Neural cell (in vitro differentiated cells): ENCODE data around the gene PRDM11. TPM values are rescaled to one million over a fixed set of nuclear protein-coding genes. Genes with fewer than 3 reads are reported as not detected.

ENCODE experiments used
- H2AFZ ChIP-seq: fragments of 200-600, 300-800 bp; sonication (generic), shearing (Covaris generic); 2 replicates; pipeline ENCODE4 v1.6.0; 2014; ENCODE audit warnings: low read depth, mild to moderate bottlenecking, antibody characterized with exemption, low read length, moderate library complexity
- H3F3A ChIP-seq: fragments of 200-600 bp; shearing (Covaris generic); 2 replicates; pipeline ENCODE4 v1.6.1; 2016; ENCODE audit warnings: mild to moderate bottlenecking, moderate library complexity, mixed read lengths, antibody characterized with exemption, low read length; ENCODE audit not compliant: insufficient read depth, poor library complexity, severe bottlenecking
- H3K27ac ChIP-seq: fragments of 200-600, 300-800 bp; sonication (generic), shearing (Covaris generic); 2 replicates; pipeline ENCODE4 v1.5.1; 2014; ENCODE audit warnings: mild to moderate bottlenecking, low read length, moderate library complexity
- H3K27me3 ChIP-seq: fragments of 300-800, 200-600 bp; sonication (generic), shearing (Covaris generic); 2 replicates; pipeline ENCODE4 v1.6.0; 2014; ENCODE audit warnings: mild to moderate bottlenecking, low read depth, low read length, moderate library complexity; ENCODE audit not compliant: insufficient read depth
- H3K36me3 ChIP-seq: fragments of 300-800, 200-600 bp; sonication (generic), shearing (Covaris generic); 2 replicates; pipeline ENCODE4 v1.5.1; 2014; ENCODE audit warnings: mild to moderate bottlenecking, antibody characterized with exemption, low read length, moderate library complexity; ENCODE audit not compliant: insufficient read depth
- H3K4me2 ChIP-seq: fragments of 300-800, 200-600 bp; sonication (generic), shearing (Covaris generic); 2 replicates; pipeline ENCODE4 v1.6.0; 2014; ENCODE audit warnings: mild to moderate bottlenecking, low read length
- H3K4me3 ChIP-seq: fragments of 300-800, 200-600 bp; sonication (generic), shearing (Covaris generic); 2 replicates; pipeline ENCODE4 v1.5.1; 2014; ENCODE audit warnings: mild to moderate bottlenecking, low read length, moderate library complexity
- H3K79me2 ChIP-seq: fragments of 200-600 bp; shearing (Covaris generic); replicated peaks from 2 replicates; pipeline ENCODE4 v1.6.0; 2014; ENCODE audit warnings: mild to moderate bottlenecking, low read length, moderate library complexity; ENCODE audit not compliant: insufficient read depth
- H3K9ac ChIP-seq: fragments of 300-800, 200-600 bp; sonication (generic), shearing (Covaris generic); 2 replicates; pipeline ENCODE4 v1.6.1; 2016; ENCODE audit warnings: mild to moderate bottlenecking, low read length, mixed read lengths
- H3K9me2 ChIP-seq: fragments of 200-600 bp; shearing (Covaris generic); 2 replicates; pipeline ENCODE4 v1.6.1; 2016; ENCODE audit warnings: mild to moderate bottlenecking, low read length, mixed read lengths; ENCODE audit not compliant: insufficient read depth
- H3K9me3 ChIP-seq: fragments of 200-600, 300-800 bp; sonication (generic), shearing (Covaris generic); 2 replicates; pipeline ENCODE4 v1.6.1; 2016; ENCODE audit warnings: mild to moderate bottlenecking, mixed run types, low read length, moderate library complexity, mixed read lengths
- H4K20me1 ChIP-seq: fragments of 200-600 bp; shearing (Covaris generic); 2 replicates; pipeline ENCODE4 v1.6.1; 2016; ENCODE audit warnings: mild to moderate bottlenecking, mixed run types; ENCODE audit not compliant: insufficient read depth
- CTCF ChIP-seq: fragments of 450-650 bp; IDR thresholded peaks from 2 replicates; pipeline ENCODE4 v1.5.1; 2014; ENCODE audit warnings: antibody characterized with exemption, mild to moderate bottlenecking, moderate library complexity; ENCODE audit not compliant: poor library complexity, severe bottlenecking
- EP300 ChIP-seq: fragments of 450-650 bp; conservative IDR thresholded peaks from 2 replicates; pipeline ENCODE4 v1.6.1; 2014; ENCODE audit warnings: antibody characterized with exemption, mild to moderate bottlenecking, moderate library complexity; ENCODE audit not compliant: poor library complexity, severe bottlenecking
- EZH2 ChIP-seq: fragments of 200-600, 300-800 bp; shearing (Covaris generic), sonication (generic); IDR thresholded peaks from 2 replicates; pipeline ENCODE4 v1.6.1; 2014; ENCODE audit warnings: antibody characterized with exemption, low read length, borderline replicate concordance, mild to moderate bottlenecking; ENCODE audit not compliant: insufficient read depth, poor library complexity, severe bottlenecking
- MXI1 ChIP-seq: fragments of 450-650 bp; conservative IDR thresholded peaks from 2 replicates; pipeline ENCODE4 v1.6.1; 2014; ENCODE audit warnings: antibody characterized with exemption, mild to moderate bottlenecking; ENCODE audit not compliant: poor library complexity, severe bottlenecking
- POLR2AphosphoS5 ChIP-seq: IDR thresholded peaks from 2 replicates; pipeline ENCODE4 v1.6.1; 2012
- RAD21 ChIP-seq: fragments of 450-650 bp; conservative IDR thresholded peaks from 2 replicates; pipeline ENCODE4 v1.6.1; 2014; ENCODE audit warnings: antibody characterized with exemption, mild to moderate bottlenecking, moderate library complexity
- REST ChIP-seq: IDR thresholded peaks from 2 replicates; pipeline ENCODE4 v1.6.1; 2012; ENCODE audit warnings: borderline replicate concordance
- SMC3 ChIP-seq: fragments of 450-650 bp; conservative IDR thresholded peaks from 2 replicates; pipeline ENCODE4 v1.6.1; 2014; ENCODE audit warnings: antibody characterized with exemption, mild to moderate bottlenecking, moderate library complexity; ENCODE audit not compliant: poor library complexity
- TAF1 ChIP-seq: IDR thresholded peaks from 2 replicates; pipeline ENCODE4 v1.6.1; 2012; ENCODE audit warnings: low read depth
- polyA plus RNA-seq: library from polyadenylated mRNA; depleted of rRNA; stranded (reverse); fragments of >200 nt; gene quantifications from 2 replicates; pipeline ENCODE4 v1.2.3, GENCODE V29; 2014

PRDM11 gene
- polyA plus RNA-seq, 1 donor from 2014 or later, result 2.0 TPM

- Histone ChIP-seq H3K9me2 (no peaks in the 10 kb centered on the region), H3F3A (no peaks in the 10 kb centered on the region), H3K79me2 (no peaks in the 10 kb centered on the region), H3K9me3 (no peaks in the 10 kb centered on the region), H3K36me3 (no peaks in the 10 kb centered on the region), H3K4me3 (no peak overlapping the region), H3K27me3 (no peaks in the 10 kb centered on the region), H3K27ac (no peak overlapping the region), H3K9ac (no peak overlapping the region), H3K4me2 (no peak overlapping the region), H4K20me1 (no peaks in the 10 kb centered on the region), H2AFZ (no peak overlapping the region)
- TF ChIP-seq CTCF (no peak), RAD21 (no peak), EZH2 (no peak), MXI1 (no peak), REST (no peak), SMC3 (no peak), POLR2AphosphoS5 (no peak), EP300 (no peak), TAF1 (no peak)
Observed at GRCh38 chr11:45185228-45185729, 38.8 kb downstream of the PRDM11 start.

- Histone ChIP-seq H3K4me3 (no peak overlapping the region), H3K27me3 (no peaks in the 10 kb centered on the region), H4K20me1 (no peaks in the 10 kb centered on the region), H3K36me3 (no peaks in the 10 kb centered on the region), H3K4me2 (no peak overlapping the region), H3K9ac (no peak overlapping the region), H3K9me2 (no peaks in the 10 kb centered on the region), H3F3A (no peaks in the 10 kb centered on the region), H3K79me2 (no peaks in the 10 kb centered on the region), H3K9me3 (no peaks in the 10 kb centered on the region), H2AFZ (no peak overlapping the region), H3K27ac (no peak overlapping the region)
- no peak for TF ChIP-seq EZH2
- no peak for TF ChIP-seq RAD21
- no peak for TF ChIP-seq SMC3
- no peak for TF ChIP-seq MXI1
- TF ChIP-seq CTCF, result no peak
- TF ChIP-seq POLR2AphosphoS5, result no peak
- TF ChIP-seq TAF1, result no peak
- TF ChIP-seq EP300, result no peak
- no peak for TF ChIP-seq REST
Observed at GRCh38 chr11:45187375-45187774, 40.9 kb downstream of the PRDM11 start.
